TTC549 (cell line): ENCODE measurements around the gene TMEM115.
"Not testable (repeated sequence)": the region's sequence is repeated elsewhere in the genome, so short reads cannot be mapped to it uniquely, and the experiment has no call there.

Source experiments
- FAIRE-seq: peaks from 2 replicates; lab custom pipeline; 2012; peaks lifted over from hg19 to GRCh38; lab: Jason Lieb, UNC

Gene TMEM115

DNA sequence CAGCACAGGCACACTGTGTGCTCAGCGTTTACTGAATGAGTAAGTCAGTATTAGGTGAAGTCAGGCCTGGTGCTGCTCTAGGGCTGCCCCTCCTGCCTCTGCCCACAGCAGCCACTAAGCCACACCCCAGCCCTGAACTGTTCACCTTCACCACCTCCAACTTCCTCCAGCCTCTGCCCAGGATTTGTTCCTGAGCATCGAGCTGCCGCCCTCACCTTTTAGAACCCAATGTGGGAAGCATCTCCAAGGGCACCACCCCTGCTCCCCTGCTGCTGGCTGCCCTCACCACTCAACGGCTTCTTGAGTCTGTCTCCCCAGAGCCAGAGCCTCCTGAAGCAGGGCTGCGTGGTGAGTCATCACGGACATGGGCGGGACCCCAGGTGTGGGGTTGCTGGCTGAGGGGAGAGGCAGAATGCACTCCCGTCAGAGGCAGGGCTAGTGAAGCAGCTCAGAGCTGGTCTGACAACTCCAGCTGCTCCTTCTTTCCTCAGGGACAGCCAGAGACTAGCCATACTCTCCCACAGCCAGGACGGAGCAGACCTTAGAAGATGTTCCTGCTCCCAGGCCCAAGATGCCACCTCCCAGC is 42.6 kb downstream of the TMEM115 start:
- FAIRE-seq: no peak

- no peak for FAIRE-seq
Observed at GRCh38 chr3:50314816-50315215, 44.5 kb downstream of the TMEM115 start.

- FAIRE-seq: no peak
Observed at GRCh38 chr3:50314342-50314741, 45.0 kb downstream of the TMEM115 start.

- not testable (repeated sequence) for FAIRE-seq
Observed at GRCh38 chr3:50312041-50312440, 47.3 kb downstream of the TMEM115 start.
